Memory B cell (primary cell): Measurements from ENCODE around the gene CSTB.
"Not testable (repeated sequence)": the region's sequence is repeated elsewhere in the genome, so short reads cannot be mapped to it uniquely, and the experiment has no call there.

Source experiments
- ATAC-seq: fragments of 150-1000 bp; cut with Tn5 transposase; 2 replicates; pipeline ENCODE4 v1.10.0; 2021; ENCODE audit warnings: low read depth, mild to moderate bottlenecking, moderate library complexity
- DNase-seq, 2 donors: peaks; one replicate each; pipeline ENCODE4 v3.0.0; 2022; ENCODE audit warnings: low spot score in 2 of 2
- H3K27ac Mint-ChIP-seq: one replicate; pipeline ENCODE4 v1.8.0; 2022; ENCODE audit warnings: mild to moderate bottlenecking, moderate library complexity, mixed read lengths
- H3K27me3 Mint-ChIP-seq: one replicate; pipeline ENCODE4 v1.8.0; 2022; ENCODE audit warnings: mixed read lengths
- H3K36me3 Mint-ChIP-seq: one replicate; pipeline ENCODE4 v1.8.0; 2022; ENCODE audit warnings: mild to moderate bottlenecking, mixed read lengths
- H3K4me1 Mint-ChIP-seq: one replicate; pipeline ENCODE4 v1.8.0; 2022; ENCODE audit warnings: mixed read lengths
- H3K4me3 Mint-ChIP-seq: one replicate; pipeline ENCODE4 v1.8.0; 2022; ENCODE audit warnings: mild to moderate bottlenecking, moderate library complexity, mixed read lengths
- H3K9me3 Mint-ChIP-seq: one replicate; pipeline ENCODE4 v1.8.0; 2022; ENCODE audit warnings: mixed read lengths

The CSTB gene

GRCh38 chr21:43775795-43776430, at the start of gene CSTB:
TSS of gene CSTB (minus strand) at chr21:43776308. CDS start at chr21:43776269, 39 bp downstream.
- DNase-seq (peak; percentile 66 to 89), ATAC-seq (peak; percentile 80)
- Mint-ChIP-seq H3K27ac (peak within 1 kb of the TSS; percentile 67), H3K4me1 (peaks cover 21% of the 10 kb centered on the region), H3K9me3 (no peaks in the 10 kb centered on the region), H3K27me3 (no peaks in the 10 kb centered on the region), H3K36me3 (peaks cover 13% of the 10 kb centered on the region), H3K4me3 (peak within 1 kb of the TSS; percentile 86)

GRCh38 chr21:43825242-43825935, 49.3 kb upstream of the CSTB start:
- H3K27ac Mint-ChIP-seq = no peak overlapping the region
- H3K4me3 Mint-ChIP-seq = no peak overlapping the region
- DNase-seq (no peak), ATAC-seq (no peak)
- H3K27me3 Mint-ChIP-seq = peaks cover 3% of the 10 kb centered on the region
- H3K36me3 Mint-ChIP-seq = no peaks in the 10 kb centered on the region
- H3K4me1 Mint-ChIP-seq = no peaks in the 10 kb centered on the region
- H3K9me3 Mint-ChIP-seq = no peaks in the 10 kb centered on the region

GRCh38 chr21:43824333-43825241, 48.5 kb upstream of the CSTB start:
- no peak for ATAC-seq

GRCh38 chr21:43822741-43823140, 46.6 kb upstream of the CSTB start:
- H3K36me3 Mint-ChIP-seq, ATAC-seq, DNase-seq, H3K9me3 Mint-ChIP-seq, H3K4me3 Mint-ChIP-seq, H3K27me3 Mint-ChIP-seq, H3K4me1 Mint-ChIP-seq, H3K27ac Mint-ChIP-seq: not testable (repeated sequence)

More at GRCh38 chr21:43824333-43825241, 48.5 kb upstream of the CSTB start:
- peaks cover 3% of the 10 kb centered on the region for H3K27me3 Mint-ChIP-seq
- H3K9me3 Mint-ChIP-seq = no peaks in the 10 kb centered on the region
- no peak overlapping the region for H3K27ac Mint-ChIP-seq
- no peaks in the 10 kb centered on the region for H3K4me1 Mint-ChIP-seq
- no peaks in the 10 kb centered on the region for H3K36me3 Mint-ChIP-seq
- no peak overlapping the region for H3K4me3 Mint-ChIP-seq
- DNase-seq = no peak

- not testable (repeated sequence) for DNase-seq, H3K9me3 Mint-ChIP-seq, H3K27ac Mint-ChIP-seq, H3K36me3 Mint-ChIP-seq, ATAC-seq, H3K4me3 Mint-ChIP-seq, H3K27me3 Mint-ChIP-seq, H3K4me1 Mint-ChIP-seq
Measured at GRCh38 chr21:43822166-43822565, 46.1 kb upstream of the CSTB start.

GRCh38 chr21:43820466-43820865, 44.4 kb upstream of the CSTB start:
- Mint-ChIP-seq H3K36me3 (peaks cover 5% of the 10 kb centered on the region), H3K4me3 (no peak overlapping the region), H3K27me3 (peaks cover 6% of the 10 kb centered on the region), H3K27ac (no peak overlapping the region), H3K4me1 (no peaks in the 10 kb centered on the region), H3K9me3 (peaks cover 5% of the 10 kb centered on the region)
- DNase-seq (no peak), ATAC-seq (no peak)

- ATAC-seq = no peak
Measured at GRCh38 chr21:43819511-43820405, 43.6 kb upstream of the CSTB start.

GRCh38 chr21:43818685-43819084, 42.6 kb upstream of the CSTB start:
- no peak for ATAC-seq
- H3K4me3 Mint-ChIP-seq = no peak overlapping the region
- peaks cover 5% of the 10 kb centered on the region for H3K4me1 Mint-ChIP-seq
- H3K27ac Mint-ChIP-seq = no peak overlapping the region
- H3K36me3 Mint-ChIP-seq = peaks cover 7% of the 10 kb centered on the region
- H3K9me3 Mint-ChIP-seq = peaks cover 5% of the 10 kb centered on the region
- no peak for DNase-seq
- H3K27me3 Mint-ChIP-seq = peaks cover 11% of the 10 kb centered on the region

More at GRCh38 chr21:43819511-43820405, 43.6 kb upstream of the CSTB start:
- H3K4me3 Mint-ChIP-seq = no peak overlapping the region
- peaks cover 2% of the 10 kb centered on the region for H3K4me1 Mint-ChIP-seq
- peaks cover 5% of the 10 kb centered on the region for H3K9me3 Mint-ChIP-seq
- H3K36me3 Mint-ChIP-seq = peaks cover 7% of the 10 kb centered on the region
- peaks cover 8% of the 10 kb centered on the region for H3K27me3 Mint-ChIP-seq
- no peak for DNase-seq
- H3K27ac Mint-ChIP-seq = no peak overlapping the region

- peaks cover 7% of the 10 kb centered on the region for H3K36me3 Mint-ChIP-seq
- H3K9me3 Mint-ChIP-seq = peaks cover 5% of the 10 kb centered on the region
- H3K4me1 Mint-ChIP-seq = peaks cover 8% of the 10 kb centered on the region
- H3K27ac Mint-ChIP-seq = no peak overlapping the region
- ATAC-seq = no peak
- no peak overlapping the region for H3K4me3 Mint-ChIP-seq
- DNase-seq = no peak
- peaks cover 14% of the 10 kb centered on the region for H3K27me3 Mint-ChIP-seq
Measured at GRCh38 chr21:43817157-43818086, 41.3 kb upstream of the CSTB start.

GRCh38 chr21:43816611-43817071, 40.5 kb upstream of the CSTB start:
- H3K27ac Mint-ChIP-seq = no peak overlapping the region

GRCh38 chr21:43815991-43816390, 39.9 kb upstream of the CSTB start:
- ATAC-seq (no peak), DNase-seq (no peak)
- H3K27me3 Mint-ChIP-seq = peaks cover 16% of the 10 kb centered on the region
- no peak overlapping the region for H3K27ac Mint-ChIP-seq
- peaks cover 9% of the 10 kb centered on the region for H3K4me1 Mint-ChIP-seq
- H3K36me3 Mint-ChIP-seq = peaks cover 7% of the 10 kb centered on the region
- H3K4me3 Mint-ChIP-seq = no peak overlapping the region
- peaks cover 5% of the 10 kb centered on the region for H3K9me3 Mint-ChIP-seq

More at GRCh38 chr21:43816611-43817071, 40.5 kb upstream of the CSTB start:
- peaks cover 9% of the 10 kb centered on the region for H3K4me1 Mint-ChIP-seq
- H3K4me3 Mint-ChIP-seq = no peak overlapping the region
- ATAC-seq = no peak
- DNase-seq = no peak
- H3K9me3 Mint-ChIP-seq = peaks cover 5% of the 10 kb centered on the region
- peaks cover 16% of the 10 kb centered on the region for H3K27me3 Mint-ChIP-seq
- H3K36me3 Mint-ChIP-seq = peaks cover 7% of the 10 kb centered on the region

GRCh38 chr21:43815107-43815613, 39.1 kb upstream of the CSTB start:
- Mint-ChIP-seq H3K4me1 (peaks cover 15% of the 10 kb centered on the region), H3K27ac (no peak overlapping the region), H3K9me3 (peaks cover 5% of the 10 kb centered on the region), H3K27me3 (peaks cover 23% of the 10 kb centered on the region), H3K4me3 (peak overlapping the region; percentile 2), H3K36me3 (peaks cover 7% of the 10 kb centered on the region)
- DNase-seq (no peak), ATAC-seq (no peak)
